ENCODE measurements around the gene SFMBT1. TPM values are rescaled to one million over a fixed set of nuclear protein-coding genes. Genes with fewer than 3 reads are reported as not detected.
A peak's percentile ranks its signal among the peaks of the same experiment; 100 is the strongest.

Gene SFMBT1
- total RNA-seq, 6 experiments from 2014 or later = 3.0 to 4.8 (median 3.9) TPM

- Mint-ChIP-seq H3K36me3 (ENCODE audit: low read depth) (no peaks in the 10 kb centered on the region), H3K4me3 (peak overlapping the region; percentile 88), H3K27ac (peak overlapping the region; percentile 75), H3K27me3 (ENCODE audit: insufficient read depth) (peaks cover 7% of the 10 kb centered on the region), H3K4me1 (ENCODE audit: low read depth) (peaks cover 20% of the 10 kb centered on the region), H3K9me3 (no peaks in the 10 kb centered on the region)
- DNase-seq = peak; percentile 68
- TF ChIP-seq CTCF (IDR thresholded peaks at IDR 0.05) = peak; percentile 94
Measured at GRCh38 chr3:53072653-53073552, 27.0 kb upstream of the SFMBT1 start.

- H3K9me3 Mint-ChIP-seq = no peaks in the 10 kb centered on the region
- H3K4me1 Mint-ChIP-seq (ENCODE audit: low read depth) = peaks cover 20% of the 10 kb centered on the region
- no peak for TF ChIP-seq CTCF (IDR thresholded peaks at IDR 0.05)
- peak overlapping the region; percentile 75; the same call in 1 of the 2 replicates for H3K27ac Mint-ChIP-seq
- 0 out of 2 replicates have a peak overlapping the region, but pooled peaks have one; percentile 88 for H3K4me3 Mint-ChIP-seq
- DNase-seq = no peak
- no peaks in the 10 kb centered on the region for H3K36me3 Mint-ChIP-seq (ENCODE audit: low read depth)
- peaks cover 11% of the 10 kb centered on the region for H3K27me3 Mint-ChIP-seq (ENCODE audit: insufficient read depth)
Measured at GRCh38 chr3:53071882-53072431, 26.1 kb upstream of the SFMBT1 start.

GRCh38 chr3:53069422-53070068 lies 23.7 kb upstream of the SFMBT1 start:
- Mint-ChIP-seq H3K9me3 (no peaks in the 10 kb centered on the region), H3K4me3 (no peak overlapping the region), H3K4me1 (ENCODE audit: low read depth) (peaks cover 20% of the 10 kb centered on the region), H3K27me3 (ENCODE audit: insufficient read depth) (peaks cover 9% of the 10 kb centered on the region), H3K36me3 (ENCODE audit: low read depth) (no peaks in the 10 kb centered on the region), H3K27ac (no peak overlapping the region)
- TF ChIP-seq CTCF (IDR thresholded peaks at IDR 0.05) = peak; percentile 22; the same call in 1 of the 2 replicates
- DNase-seq = peak; percentile 25

DNA sequence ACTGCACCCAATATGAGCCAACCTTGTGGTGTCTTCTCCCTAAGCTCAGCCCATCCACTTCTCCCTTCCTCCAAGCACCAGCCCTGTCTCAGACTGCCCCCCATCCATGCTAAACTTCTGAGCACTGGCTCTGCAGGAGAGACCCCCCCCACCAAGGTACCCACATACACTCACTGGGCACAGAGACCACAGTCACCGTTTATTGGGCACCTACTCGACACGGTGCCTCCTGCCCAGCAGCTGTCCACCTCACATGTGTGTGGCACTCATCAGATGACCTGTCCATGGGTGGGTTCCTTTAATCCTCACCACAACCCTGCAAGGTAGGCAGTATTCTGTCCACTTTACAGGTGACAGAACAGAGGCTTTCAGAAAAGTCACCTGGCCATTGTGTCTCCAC lies 22.3 kb upstream of the SFMBT1 start:
- H3K27me3 Mint-ChIP-seq (ENCODE audit: insufficient read depth) = peaks cover 11% of the 10 kb centered on the region
- no peak for TF ChIP-seq CTCF (IDR thresholded peaks at IDR 0.05)
- H3K9me3 Mint-ChIP-seq = no peaks in the 10 kb centered on the region
- H3K4me1 Mint-ChIP-seq (ENCODE audit: low read depth) = peaks cover 15% of the 10 kb centered on the region
- no peak overlapping the region for H3K27ac Mint-ChIP-seq
- H3K36me3 Mint-ChIP-seq (ENCODE audit: low read depth) = no peaks in the 10 kb centered on the region
- DNase-seq = no peak
- no peak overlapping the region for H3K4me3 Mint-ChIP-seq

DNA sequence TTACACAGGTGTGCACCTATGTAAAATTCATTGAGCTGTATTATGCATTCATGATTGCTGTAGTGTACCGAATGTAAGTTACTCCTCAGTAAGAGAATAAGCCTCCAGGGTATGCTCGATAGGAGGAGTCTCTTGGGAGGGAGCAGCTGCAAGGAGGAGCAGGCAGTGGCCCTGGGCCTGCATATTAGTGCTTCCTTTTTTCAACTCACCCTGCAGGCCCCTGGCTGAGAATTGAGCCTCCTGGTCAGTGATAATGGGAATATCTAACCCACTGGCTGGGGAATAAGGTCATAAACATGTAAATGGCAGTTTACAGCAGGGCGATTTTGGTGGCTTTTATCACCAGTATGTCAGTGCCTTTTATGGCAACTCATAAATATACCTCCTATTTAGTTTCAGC lies 21.7 kb upstream of the SFMBT1 start:
- H3K27me3 Mint-ChIP-seq (ENCODE audit: insufficient read depth) = peaks cover 11% of the 10 kb centered on the region
- no peak overlapping the region for H3K27ac Mint-ChIP-seq
- H3K4me3 Mint-ChIP-seq = no peak overlapping the region
- TF ChIP-seq CTCF (IDR thresholded peaks at IDR 0.05) = no peak
- peaks cover 9% of the 10 kb centered on the region for H3K4me1 Mint-ChIP-seq (ENCODE audit: low read depth)
- no peaks in the 10 kb centered on the region for H3K9me3 Mint-ChIP-seq
- H3K36me3 Mint-ChIP-seq (ENCODE audit: low read depth) = no peaks in the 10 kb centered on the region
- DNase-seq = no peak

Measured in HFFc6 (cell line).